ENCODE results near the gene RB1.
"Not testable (repeated sequence)": the region's sequence is repeated elsewhere in the genome, so short reads cannot be mapped to it uniquely, and the experiment has no call there.

RB1 gene

GRCh38 chr13:48297131-48297786 lies 6.3 kb upstream of the RB1 start:
- DNase-seq (ENCODE audit: low read depth): no peak

GRCh38 chr13:48299591-48299990 lies 4.0 kb upstream of the RB1 start:
- DNase-seq (ENCODE audit: low read depth): no peak

DNA sequence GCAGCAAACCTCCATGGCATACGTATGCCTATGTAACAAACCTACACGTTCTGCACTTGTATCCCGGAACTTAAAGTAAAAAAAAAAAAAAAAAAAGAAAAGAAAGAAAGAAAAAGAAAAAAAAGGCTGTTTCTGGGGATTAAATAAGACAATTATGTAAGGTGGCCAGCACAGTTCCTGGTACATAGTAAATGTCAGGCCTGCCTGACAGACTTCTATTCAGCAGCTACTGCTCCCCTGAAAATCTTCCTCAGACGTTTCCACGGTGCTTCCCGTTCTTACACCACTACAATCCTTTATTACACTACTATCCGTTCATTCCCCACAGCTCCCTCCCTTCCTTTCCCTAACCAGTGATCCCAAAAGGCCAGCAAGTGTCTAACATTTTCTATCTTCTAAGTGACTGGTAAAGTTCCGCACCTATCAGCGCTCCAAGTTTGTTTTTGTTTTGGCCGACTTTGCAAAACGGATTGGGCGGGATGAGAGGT lies 636 bp upstream of the RB1 start:
- DNase-seq (ENCODE audit: low read depth): peak; percentile 41

GRCh38 chr13:48304143-48304876 lies 759 bp downstream of the RB1 start:
- peak; percentile 63 for DNase-seq (ENCODE audit: low read depth)

DNA sequence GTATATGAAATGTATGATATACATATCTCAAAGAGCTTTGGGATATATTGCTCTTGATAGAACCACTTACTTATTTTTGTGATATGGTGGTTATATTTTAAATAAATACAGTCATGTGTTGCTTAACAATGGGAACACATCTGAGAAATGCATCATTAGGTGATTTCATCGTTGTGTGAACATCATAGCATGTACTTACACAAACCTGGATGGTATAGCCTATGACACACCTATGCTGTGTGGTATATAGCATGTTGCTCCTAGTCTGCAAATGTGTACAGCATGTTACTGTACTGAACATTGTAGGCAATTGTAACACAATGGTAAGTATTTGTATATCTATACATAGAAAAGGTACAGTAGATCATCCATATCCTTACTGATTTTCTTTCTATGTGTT lies 7.7 kb downstream of the RB1 start:
- no peak for DNase-seq (ENCODE audit: low read depth)

- DNase-seq (ENCODE audit: low read depth): no peak
Measured at GRCh38 chr13:48315969-48316650, 12.6 kb downstream of the RB1 start.

DNA sequence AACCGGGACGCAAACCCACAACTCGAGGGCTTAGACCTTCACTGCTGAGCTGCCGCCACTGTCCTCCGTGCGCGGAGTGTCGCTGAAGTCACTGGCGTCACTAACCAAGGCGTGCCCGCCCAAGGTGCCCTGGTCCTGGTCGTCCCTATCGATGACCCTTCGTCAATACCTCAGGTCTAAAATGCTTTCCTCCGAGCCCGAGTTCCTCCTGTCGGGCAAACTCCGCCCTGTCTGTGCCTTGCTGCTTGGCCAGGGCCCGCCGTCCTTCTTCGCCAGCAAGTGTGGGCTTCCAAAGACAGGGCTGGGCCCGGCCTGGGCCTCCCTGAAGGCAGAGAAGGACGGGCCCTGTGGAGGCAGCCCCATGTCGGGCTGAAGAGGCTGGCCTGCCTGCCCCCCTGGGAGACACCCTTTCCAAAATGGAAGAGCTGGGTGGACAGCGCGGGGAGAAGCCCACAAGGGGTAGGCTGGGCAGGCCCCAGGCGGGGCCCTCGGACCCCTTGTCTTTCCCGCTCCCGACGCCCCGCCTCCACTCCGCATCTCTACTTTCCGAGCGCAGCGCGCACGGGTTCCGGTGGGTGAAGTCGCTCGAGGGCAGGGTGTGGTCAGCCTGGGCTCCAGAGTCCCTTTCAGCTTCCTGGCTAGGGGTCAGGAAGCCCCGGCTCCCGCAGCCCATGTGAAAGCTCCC lies 13.4 kb downstream of the RB1 start:
- DNase-seq (ENCODE audit: low read depth): no peak

DNA sequence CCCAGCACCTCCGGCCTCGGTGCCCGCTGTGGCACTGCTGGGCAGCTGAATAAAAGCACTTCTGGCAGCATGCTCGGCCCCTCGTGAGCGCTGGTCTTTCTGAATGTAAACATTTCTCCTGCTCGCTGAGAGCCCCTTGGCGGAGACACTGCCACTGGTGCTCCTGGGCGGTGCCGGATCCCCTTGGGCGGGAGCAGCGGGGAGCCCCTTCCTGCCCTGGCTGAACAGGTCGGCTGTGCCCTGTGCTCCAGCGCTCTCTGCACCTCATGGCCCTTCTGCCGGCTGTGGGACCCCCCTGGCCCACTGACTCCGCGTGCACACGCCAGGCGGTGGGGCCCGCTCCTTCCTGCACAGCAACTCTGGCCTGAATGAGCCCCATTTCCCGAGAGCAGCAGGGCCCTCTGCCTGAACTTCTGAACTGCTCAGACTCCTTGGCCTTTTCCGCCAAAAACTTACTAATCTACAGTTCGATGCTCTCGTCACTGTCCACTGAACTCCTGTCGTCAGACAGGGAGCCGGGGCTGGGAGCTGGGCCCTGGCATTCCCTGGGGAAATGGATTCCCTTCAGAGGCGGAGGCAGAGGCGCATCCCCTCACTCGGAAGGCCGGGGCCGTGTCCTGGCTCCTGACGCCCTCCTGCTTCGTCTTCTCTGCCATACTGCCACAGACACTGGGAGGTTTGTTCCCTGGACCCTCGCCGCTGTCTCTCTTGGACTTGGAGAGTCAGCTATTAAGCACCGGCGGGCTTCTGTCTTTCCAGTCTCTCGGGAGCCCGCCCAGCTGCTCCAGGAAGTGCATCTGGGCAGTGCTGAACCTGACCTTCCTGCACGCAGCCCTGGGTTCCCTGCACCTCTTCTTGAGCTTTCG lies 14.2 kb downstream of the RB1 start:
- DNase-seq (ENCODE audit: low read depth): no peak

- DNase-seq (ENCODE audit: low read depth): no peak
Measured at GRCh38 chr13:48318377-48318811, 14.8 kb downstream of the RB1 start.

- no peak for DNase-seq (ENCODE audit: low read depth)
Measured at GRCh38 chr13:48318821-48319511, 15.4 kb downstream of the RB1 start.

- no peak for DNase-seq (ENCODE audit: low read depth)
Measured at GRCh38 chr13:48319531-48320398, 16.2 kb downstream of the RB1 start.

- no peak for DNase-seq (ENCODE audit: low read depth)
Measured at GRCh38 chr13:48320399-48320790, 16.8 kb downstream of the RB1 start.

DNA sequence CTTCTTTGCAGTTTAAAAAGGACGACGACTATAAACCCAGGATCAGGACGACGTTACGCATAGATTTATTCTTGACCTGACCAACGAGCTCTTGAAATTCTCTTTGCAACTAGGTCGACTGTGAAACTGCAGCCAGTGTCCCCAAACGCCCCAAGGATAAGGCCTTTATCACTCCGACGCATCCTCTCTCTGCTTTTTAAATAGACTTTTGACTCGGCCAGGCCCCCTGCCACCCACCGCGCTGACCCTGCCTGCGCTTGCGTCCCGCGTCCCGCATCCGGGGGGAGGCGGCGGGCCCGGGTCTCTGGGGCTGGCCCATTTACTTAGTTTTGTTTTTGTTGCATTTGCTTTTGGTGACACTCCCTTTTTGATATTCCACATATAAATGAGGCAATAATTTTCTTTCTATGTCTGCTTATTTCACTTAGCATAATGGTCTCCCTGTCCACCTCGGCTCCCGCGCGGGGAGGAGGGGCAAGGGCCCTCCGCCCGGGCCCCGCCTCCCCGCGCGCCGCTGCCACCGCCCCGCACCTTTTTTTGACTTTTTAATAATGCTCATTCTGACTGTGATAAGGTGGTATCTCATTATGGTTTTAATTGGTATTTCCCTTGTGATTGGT lies 17.4 kb downstream of the RB1 start:
- DNase-seq (ENCODE audit: low read depth): no peak

DNA sequence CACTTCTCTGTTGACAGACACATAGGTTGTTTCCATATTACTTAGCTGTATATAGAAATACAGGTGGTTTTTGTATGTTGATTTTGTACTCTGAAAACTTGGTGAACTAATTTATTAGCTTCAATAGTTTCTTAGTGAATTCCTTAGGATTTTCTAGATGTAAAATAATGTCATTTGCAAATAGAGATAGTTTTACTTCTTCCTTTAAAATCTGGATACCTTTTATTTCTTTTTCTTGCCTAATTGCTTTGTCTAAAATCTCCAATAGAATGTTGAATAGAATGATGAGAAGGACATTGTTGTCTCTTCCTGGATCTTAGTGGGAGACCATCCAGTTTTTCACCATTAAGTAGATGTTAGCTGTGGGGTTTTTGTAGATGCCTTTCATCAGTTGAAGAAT lies 18.7 kb downstream of the RB1 start:
- DNase-seq (ENCODE audit: low read depth): no peak

DNA sequence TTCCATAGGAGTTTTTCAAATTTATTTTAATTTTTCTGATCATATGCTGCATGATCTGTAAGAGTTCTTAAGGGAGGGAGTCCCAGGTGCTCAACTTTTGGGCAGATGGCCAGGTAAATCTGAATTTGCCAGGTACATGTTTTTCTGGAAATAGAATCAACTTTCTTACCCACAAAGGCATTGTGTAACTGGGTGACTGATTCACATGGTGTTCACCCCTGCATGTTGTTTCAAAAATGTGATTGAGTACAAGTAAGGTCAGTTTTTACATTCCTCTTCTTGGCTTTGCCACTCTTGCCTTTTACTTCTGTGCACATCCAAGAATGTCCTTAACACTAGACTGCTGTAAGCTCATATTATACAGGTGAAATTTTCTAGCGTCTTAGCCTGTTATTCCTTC lies 30.4 kb downstream of the RB1 start:
- DNase-seq (ENCODE audit: low read depth): peak; percentile 77

DNA sequence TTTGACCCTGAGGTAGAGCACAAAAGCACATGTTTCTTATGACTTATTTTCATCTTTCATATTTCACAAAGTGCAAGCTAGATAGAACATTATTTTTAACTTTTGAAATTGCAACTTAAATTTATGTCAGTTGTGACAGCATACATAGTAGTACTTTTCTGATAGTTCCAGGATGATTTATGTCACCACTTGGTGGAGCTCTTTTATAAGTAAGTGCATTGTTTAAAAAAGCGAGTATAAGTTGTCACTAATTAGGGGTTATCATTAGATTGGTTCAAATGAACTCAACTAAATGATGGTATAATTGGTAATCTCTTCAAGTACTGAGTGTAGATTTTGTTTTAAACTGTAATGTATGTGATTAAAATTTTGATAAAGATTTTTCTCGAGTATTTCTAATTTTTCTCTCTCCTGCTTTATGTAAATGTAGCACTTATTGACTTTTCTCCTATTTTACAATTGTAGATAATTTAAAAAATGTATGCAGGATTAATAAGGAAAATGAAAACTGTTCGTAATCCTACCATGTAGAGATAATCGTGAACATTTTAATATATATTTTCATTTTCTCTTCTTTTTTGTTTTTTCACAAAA lies 31.1 kb downstream of the RB1 start:
- peak; percentile 55 for DNase-seq (ENCODE audit: low read depth)

DNA sequence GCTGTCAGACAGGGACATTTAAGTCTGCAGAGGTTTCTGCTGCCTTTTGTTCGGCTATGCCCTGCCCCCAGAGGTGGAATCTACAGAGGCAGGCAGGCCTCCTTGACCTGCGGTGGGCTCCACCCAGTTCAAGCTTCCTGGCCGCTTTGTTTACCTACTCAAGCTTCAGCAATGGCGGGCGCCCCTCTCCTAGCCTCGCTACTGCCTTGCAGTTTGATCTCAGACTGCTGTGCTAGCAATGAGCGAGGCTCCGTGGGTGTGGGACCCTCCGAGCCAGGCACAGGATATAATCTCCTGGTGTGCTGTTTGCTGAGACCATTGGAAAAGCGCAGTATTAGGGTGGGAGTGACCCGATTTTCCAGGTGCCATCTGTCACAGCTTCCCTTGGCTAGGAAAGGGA lies 35.6 kb downstream of the RB1 start:
- DNase-seq (ENCODE audit: low read depth): not testable (repeated sequence)

DNA sequence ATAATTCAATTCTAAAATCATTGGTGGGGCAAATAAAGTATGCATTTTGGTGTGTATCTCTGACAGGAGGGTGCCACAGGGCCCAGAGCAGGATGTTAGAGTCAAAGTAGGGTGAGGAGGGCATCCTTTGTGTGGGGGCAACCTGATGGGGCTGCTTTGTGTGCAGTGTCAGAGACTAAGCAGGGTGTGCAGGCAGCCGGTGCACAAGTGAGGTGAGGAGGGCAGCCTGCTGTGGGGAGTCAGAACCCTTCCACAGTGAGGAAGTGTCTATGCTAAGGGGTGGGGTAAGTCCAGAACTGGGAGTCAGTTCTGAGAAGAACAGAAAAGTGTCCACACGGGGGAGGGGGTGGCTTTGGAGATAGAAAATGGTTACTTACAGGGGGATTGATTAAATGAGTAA lies 40.7 kb downstream of the RB1 start:
- no peak for DNase-seq (ENCODE audit: low read depth)

GRCh38 chr13:48346583-48346982 lies 43.0 kb downstream of the RB1 start:
- DNase-seq (ENCODE audit: low read depth): no peak
